GM19240 (cell line): ENCODE measurements around the gene BCL3.
"Not testable (repeated sequence)": the region's sequence is repeated elsewhere in the genome, so short reads cannot be mapped to it uniquely, and the experiment has no call there.

Experiments used
- DNase-seq: peaks from one replicate; pipeline ENCODE4 v3.0.0; 2011; ENCODE audit warnings: low spot score; ENCODE audit not compliant: insufficient read length

The BCL3 gene

GRCh38 chr19:44748426-44749254, at the start of gene BCL3:
Gene BCL3, plus strand, starts transcription at chr19:44748708. Its CDS starts 83 bp downstream, at chr19:44748791.
- DNase-seq: no peak

DNA sequence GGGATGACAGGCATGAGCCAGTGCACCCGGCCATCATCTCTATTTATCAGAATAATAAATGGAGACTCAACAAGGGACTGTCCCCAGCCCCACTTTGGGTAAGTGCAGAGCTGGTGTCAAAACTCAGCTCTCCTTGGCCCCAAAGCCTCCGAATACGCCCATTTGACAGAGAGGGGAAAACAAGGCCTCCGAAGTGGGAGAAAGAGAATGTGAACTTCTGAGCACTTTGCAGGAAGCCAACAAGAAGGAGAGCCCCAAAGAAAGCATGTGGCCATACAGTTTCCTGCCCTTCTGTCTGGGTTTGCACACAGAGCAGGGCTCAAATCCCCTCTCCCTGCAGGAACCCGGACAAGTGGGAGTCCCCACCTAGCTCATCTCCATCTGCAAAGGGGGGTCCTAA, 48.0 kb upstream of the BCL3 start:
- no peak for DNase-seq

DNA sequence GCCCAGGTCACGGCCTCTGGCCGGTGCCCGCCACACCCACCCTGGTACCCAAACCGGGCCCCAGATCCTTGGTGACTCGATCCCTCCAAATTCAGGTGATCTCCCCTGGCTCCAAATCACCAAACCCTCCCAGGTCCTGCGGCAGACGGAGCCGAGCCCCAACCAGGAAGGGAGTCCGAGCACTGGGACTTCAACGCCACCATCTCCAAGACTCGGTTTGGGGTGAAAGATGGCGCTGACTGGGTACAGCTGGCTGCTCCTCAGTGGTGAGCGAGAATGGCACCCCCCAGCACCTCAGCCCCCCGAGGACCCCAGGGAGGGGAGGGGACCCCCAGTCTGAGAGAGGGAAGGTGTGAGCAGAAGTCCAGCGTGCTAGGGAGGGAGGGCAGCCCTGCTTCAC, 47.3 kb upstream of the BCL3 start:
- no peak for DNase-seq

GRCh38 chr19:44702551-44703176, 45.8 kb upstream of the BCL3 start:
- no peak for DNase-seq

DNA sequence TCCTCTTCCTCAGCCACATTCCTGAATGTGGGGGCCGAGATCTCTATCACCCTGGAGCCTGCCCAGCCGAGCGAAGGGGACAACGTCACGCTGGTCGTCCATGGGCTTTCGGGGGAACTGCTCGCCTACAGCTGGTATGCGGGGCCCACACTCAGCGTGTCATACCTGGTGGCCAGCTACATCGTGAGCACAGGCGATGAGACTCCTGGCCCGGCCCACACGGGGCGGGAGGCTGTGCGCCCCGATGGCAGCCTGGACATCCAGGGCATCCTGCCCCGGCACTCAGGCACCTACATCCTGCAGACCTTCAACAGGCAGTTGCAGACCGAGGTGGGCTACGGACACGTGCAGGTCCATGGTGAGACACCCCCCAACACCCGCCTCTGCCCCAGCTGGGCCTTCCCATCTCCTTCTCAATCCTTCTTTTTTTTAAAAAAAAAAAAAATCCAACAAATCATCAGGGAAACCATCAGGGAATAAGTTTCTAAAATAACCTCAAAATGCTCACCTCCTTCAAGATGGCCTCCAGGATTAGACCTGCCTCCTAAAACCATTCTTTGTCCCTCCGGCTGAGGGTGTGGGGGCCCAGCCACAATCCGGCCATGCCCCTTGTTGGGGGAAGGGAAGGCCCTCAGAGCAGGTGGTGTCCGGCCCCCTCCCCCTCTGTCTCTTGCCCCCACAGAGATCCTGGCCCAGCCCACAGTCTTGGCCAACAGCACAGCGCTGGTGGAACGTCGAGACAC, 45.0 kb upstream of the BCL3 start:
- DNase-seq: no peak

- DNase-seq: no peak
Measured at GRCh38 chr19:44704982-44705381, 43.5 kb upstream of the BCL3 start.

- no peak for DNase-seq
Measured at GRCh38 chr19:44705502-44706010, 43.0 kb upstream of the BCL3 start.

DNA sequence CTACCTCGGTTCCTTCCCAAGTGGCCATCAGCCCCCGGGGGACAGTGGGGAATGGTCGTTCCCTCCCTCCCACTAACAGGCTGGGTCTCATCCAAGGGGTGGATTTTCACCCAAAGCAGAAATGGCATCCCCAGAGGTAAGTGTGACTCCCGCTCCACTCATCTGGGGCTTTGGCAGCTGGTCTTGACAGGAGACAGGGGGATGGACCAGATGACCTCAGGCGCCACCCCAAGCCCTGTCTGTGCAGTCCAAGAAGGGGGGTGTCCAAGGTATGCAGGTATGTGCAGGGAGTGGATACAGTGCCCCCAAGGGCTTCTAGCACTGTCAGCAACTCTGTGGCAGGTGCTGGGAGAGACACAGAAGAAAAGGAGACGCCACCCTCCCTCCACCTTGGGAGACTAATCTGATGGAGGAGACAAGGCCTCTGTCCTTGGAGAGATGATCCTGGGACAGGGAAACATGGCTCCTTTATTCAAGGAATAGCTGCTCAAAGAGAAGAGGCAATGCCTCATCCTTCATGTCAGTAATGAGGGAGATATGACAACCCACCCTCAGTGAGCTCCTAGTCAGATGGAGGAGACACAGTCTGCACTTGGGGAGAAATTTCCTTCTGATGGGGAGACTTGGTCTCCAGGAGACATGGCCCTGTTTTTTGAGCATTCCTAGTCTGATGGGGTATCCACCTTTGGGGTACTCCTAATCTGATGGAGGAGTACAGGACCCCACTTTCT, 41.8 kb upstream of the BCL3 start:
- no peak for DNase-seq

- no peak for DNase-seq
Measured at GRCh38 chr19:44707794-44708193, 40.7 kb upstream of the BCL3 start.

DNA sequence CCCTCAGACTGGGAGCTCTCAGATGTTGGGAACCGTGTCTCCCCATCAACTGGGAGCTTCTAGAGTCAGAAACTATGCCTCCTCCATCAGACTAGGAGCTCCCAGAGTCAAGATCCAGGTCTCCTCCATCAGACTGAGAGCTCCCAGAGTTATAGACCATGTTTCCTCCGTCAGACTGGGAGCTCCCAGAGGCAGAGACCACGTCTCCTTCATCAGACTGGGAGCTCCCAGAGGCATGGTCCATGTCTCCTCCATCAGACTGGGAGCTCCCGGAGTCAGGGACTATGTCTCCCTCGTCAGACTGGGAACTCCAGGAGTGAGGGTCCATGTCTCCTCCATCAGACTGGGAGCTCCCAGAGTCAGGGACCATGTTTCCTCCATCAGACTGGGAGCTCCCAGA, 39.6 kb upstream of the BCL3 start:
- DNase-seq: no peak

DNA sequence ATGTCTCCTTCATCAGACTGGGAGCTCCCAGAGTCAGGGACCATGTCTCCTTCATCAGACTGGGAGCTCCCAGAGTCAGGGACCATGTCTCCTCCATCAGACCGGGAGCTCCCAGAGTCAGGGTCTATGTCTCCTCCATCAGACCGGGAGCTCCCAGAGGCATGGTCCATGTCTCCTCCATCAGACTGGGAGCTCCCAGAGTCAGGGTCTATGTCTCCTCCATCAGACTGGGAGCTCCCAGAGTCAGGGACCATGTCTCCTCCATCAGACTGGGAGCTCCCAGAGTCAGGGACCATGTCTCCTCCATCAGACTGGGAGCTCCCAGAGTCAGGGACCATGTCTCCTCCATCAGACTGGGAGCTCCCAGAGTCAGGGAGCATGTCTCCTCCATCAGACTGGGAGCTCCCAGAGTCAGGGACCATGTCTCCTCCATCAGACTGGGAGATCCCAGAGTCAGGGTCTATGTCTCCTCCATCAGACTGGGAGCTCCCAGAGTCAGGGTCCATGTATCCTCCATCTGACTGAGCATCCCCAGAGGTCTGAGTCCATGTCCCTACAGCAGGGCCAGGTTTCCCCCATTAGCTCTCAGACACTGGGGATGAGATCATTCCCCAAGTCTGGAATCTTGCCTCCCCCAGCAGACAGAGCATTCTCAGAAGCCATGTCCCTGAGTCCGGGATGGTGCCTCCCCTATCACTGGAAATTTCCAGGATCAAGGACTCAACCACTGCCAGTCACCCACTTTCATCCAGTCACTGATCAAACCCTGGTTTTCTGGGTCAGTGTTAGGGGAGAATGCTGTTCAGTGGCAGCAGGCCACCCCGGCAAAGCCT, 38.9 kb upstream of the BCL3 start:
- not testable (repeated sequence) for DNase-seq

GRCh38 chr19:44710483-44710882, 38.0 kb upstream of the BCL3 start:
- no peak for DNase-seq

GRCh38 chr19:44712864-44713515, 35.5 kb upstream of the BCL3 start:
- no peak for DNase-seq

DNA sequence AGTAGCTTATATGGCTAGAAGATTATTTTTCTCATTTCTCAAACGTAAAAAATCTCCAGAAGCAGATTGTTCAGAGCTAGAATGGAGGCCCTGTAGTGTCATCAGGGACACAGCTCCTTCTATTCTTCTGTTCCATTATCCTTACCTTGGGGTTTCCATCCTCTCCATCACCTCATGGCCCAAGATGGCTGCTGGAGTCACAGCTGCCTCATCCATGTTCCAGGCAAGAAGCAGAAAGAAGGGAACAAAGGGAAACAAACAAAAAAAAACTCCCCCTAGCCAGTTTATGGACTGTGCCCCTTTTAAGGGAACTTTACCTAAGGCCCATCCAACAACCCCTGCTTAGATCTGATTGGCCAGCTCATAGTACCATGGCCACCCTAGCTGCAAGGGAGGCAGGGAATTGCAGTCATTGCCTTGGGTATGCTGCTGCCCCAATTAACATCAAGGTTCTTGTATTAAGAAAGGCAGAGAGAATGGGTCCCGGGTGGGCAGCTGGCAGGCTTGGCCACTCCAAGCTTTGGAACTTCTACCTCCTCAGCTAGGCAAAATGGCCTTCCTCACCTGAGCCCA, 33.8 kb upstream of the BCL3 start:
- no peak for DNase-seq

- no peak for DNase-seq
Measured at GRCh38 chr19:44717603-44718002, 30.9 kb upstream of the BCL3 start.

- DNase-seq: no peak
Measured at GRCh38 chr19:44718441-44719261, 29.9 kb upstream of the BCL3 start.

GRCh38 chr19:44719262-44719701, 29.2 kb upstream of the BCL3 start:
- no peak for DNase-seq

GRCh38 chr19:44720396-44720795, 28.1 kb upstream of the BCL3 start:
- not testable (repeated sequence) for DNase-seq

- DNase-seq: no peak
Measured at GRCh38 chr19:44720945-44721344, 27.6 kb upstream of the BCL3 start.
